ENCODE results near the gene CDKN2AIP.
"Not testable (repeated sequence)": the region's sequence is repeated elsewhere in the genome, so short reads cannot be mapped to it uniquely, and the experiment has no call there.

CDKN2AIP gene

GRCh38 chr4:183478123-183478522 is 33.7 kb downstream of the CDKN2AIP start:
- no peaks in the 10 kb centered on the region for H4K20me1 ChIP-seq (ENCODE audit: insufficient read depth, low read length, poor library complexity, severe bottlenecking)
- no peaks in the 10 kb centered on the region for H3K9me3 ChIP-seq (ENCODE audit: insufficient read depth, low read depth, low read length)
- no peaks in the 10 kb centered on the region for H3K9me2 ChIP-seq (replicated peaks; ENCODE audit: low read depth, low read length)
- no peak for TF ChIP-seq CTCF (conservative IDR thresholded peaks at IDR 0.05; ENCODE audit: low read length)
- no peak for TF ChIP-seq EZH2phosphoT487 (IDR thresholded peaks at IDR 0.05; ENCODE audit: borderline replicate concordance)
- no peaks in the 10 kb centered on the region for H3K36me3 ChIP-seq (ENCODE audit: insufficient read depth, low read length)
- H3K27me3 ChIP-seq (ENCODE audit: insufficient read depth, low read length, poor library complexity, severe bottlenecking): no peaks in the 10 kb centered on the region
- H3F3A ChIP-seq (ENCODE audit: low read depth): no peaks in the 10 kb centered on the region
- H3K4me1 ChIP-seq (ENCODE audit: insufficient read depth, low read length, poor library complexity, severe bottlenecking): no peaks in the 10 kb centered on the region
- no peak overlapping the region for H3K4me2 ChIP-seq (ENCODE audit: low read depth, low read length, poor library complexity, severe bottlenecking)
- H2AFZ ChIP-seq (ENCODE audit: low read length): no peak overlapping the region
- no peaks in the 10 kb centered on the region for H3K79me2 ChIP-seq (ENCODE audit: insufficient read depth, low read length)
- H3K9ac ChIP-seq (ENCODE audit: low read depth, low read length, poor library complexity, severe bottlenecking): no peak overlapping the region
- H3K4me3 ChIP-seq (ENCODE audit: low read length, poor library complexity, severe bottlenecking): no peak overlapping the region

DNA sequence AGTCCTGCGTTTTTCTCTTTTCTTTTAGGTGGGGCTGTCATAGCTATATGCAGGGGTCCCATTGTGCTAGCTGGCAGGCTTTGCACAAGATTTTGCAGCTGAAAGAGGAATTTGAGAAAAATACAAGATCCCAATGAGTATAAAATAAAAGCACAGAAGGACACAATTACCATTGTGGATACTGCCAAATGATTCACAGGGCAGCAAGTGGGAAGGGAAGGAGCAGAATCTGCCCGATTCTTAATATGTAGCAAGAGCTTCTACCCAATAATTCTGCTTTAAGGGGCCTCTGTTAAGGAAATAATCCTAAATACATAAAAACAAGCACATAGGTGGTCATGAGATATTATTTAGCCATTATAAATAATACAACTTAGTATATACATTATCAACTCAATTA is 34.5 kb downstream of the CDKN2AIP start:
- no peak overlapping the region for H3K4me2 ChIP-seq (ENCODE audit: low read depth, low read length, poor library complexity, severe bottlenecking)
- no peaks in the 10 kb centered on the region for H3K36me3 ChIP-seq (ENCODE audit: insufficient read depth, low read length)
- H3K9me2 ChIP-seq (replicated peaks; ENCODE audit: low read depth, low read length): no peaks in the 10 kb centered on the region
- H3K4me1 ChIP-seq (ENCODE audit: insufficient read depth, low read length, poor library complexity, severe bottlenecking): no peaks in the 10 kb centered on the region
- H3K9me3 ChIP-seq (ENCODE audit: insufficient read depth, low read depth, low read length): no peaks in the 10 kb centered on the region
- H2AFZ ChIP-seq (ENCODE audit: low read length): no peak overlapping the region
- TF ChIP-seq EZH2phosphoT487 (IDR thresholded peaks at IDR 0.05; ENCODE audit: borderline replicate concordance): no peak
- H3F3A ChIP-seq (ENCODE audit: low read depth): no peaks in the 10 kb centered on the region
- H3K27me3 ChIP-seq (ENCODE audit: insufficient read depth, low read length, poor library complexity, severe bottlenecking): no peaks in the 10 kb centered on the region
- no peaks in the 10 kb centered on the region for H3K79me2 ChIP-seq (ENCODE audit: insufficient read depth, low read length)
- H3K9ac ChIP-seq (ENCODE audit: low read depth, low read length, poor library complexity, severe bottlenecking): no peak overlapping the region
- H3K4me3 ChIP-seq (ENCODE audit: low read length, poor library complexity, severe bottlenecking): no peak overlapping the region
- no peaks in the 10 kb centered on the region for H4K20me1 ChIP-seq (ENCODE audit: insufficient read depth, low read length, poor library complexity, severe bottlenecking)

GRCh38 chr4:183482515-183483095 is 38.2 kb downstream of the CDKN2AIP start:
- not testable (repeated sequence) for H3K4me1 ChIP-seq (ENCODE audit: insufficient read depth, low read length, poor library complexity, severe bottlenecking); H3K9me3 ChIP-seq (ENCODE audit: insufficient read depth, low read depth, low read length); H3K9me2 ChIP-seq (replicated peaks; ENCODE audit: low read depth, low read length); H3F3A ChIP-seq (ENCODE audit: low read depth); H3K9ac ChIP-seq (ENCODE audit: low read depth, low read length, poor library complexity, severe bottlenecking); H2AFZ ChIP-seq (ENCODE audit: low read length); H4K20me1 ChIP-seq (ENCODE audit: insufficient read depth, low read length, poor library complexity, severe bottlenecking); H3K4me2 ChIP-seq (ENCODE audit: low read depth, low read length, poor library complexity, severe bottlenecking); H3K4me3 ChIP-seq (ENCODE audit: low read length, poor library complexity, severe bottlenecking); H3K79me2 ChIP-seq (ENCODE audit: insufficient read depth, low read length); H3K27me3 ChIP-seq (ENCODE audit: insufficient read depth, low read length, poor library complexity, severe bottlenecking); H3K36me3 ChIP-seq (ENCODE audit: insufficient read depth, low read length)

- TF ChIP-seq EZH2phosphoT487 (IDR thresholded peaks at IDR 0.05; ENCODE audit: borderline replicate concordance) (no peak), CTCF (conservative IDR thresholded peaks at IDR 0.05; ENCODE audit: low read length) (no peak)
- Histone ChIP-seq H3K27me3 (ENCODE audit: insufficient read depth, low read length, poor library complexity, severe bottlenecking) (no peaks in the 10 kb centered on the region), H3K9ac (ENCODE audit: low read depth, low read length, poor library complexity, severe bottlenecking) (no peak overlapping the region), H3K4me1 (ENCODE audit: insufficient read depth, low read length, poor library complexity, severe bottlenecking) (no peaks in the 10 kb centered on the region), H3K36me3 (ENCODE audit: insufficient read depth, low read length) (no peaks in the 10 kb centered on the region), H4K20me1 (ENCODE audit: insufficient read depth, low read length, poor library complexity, severe bottlenecking) (no peaks in the 10 kb centered on the region), H3K79me2 (ENCODE audit: insufficient read depth, low read length) (no peaks in the 10 kb centered on the region), H3K4me3 (ENCODE audit: low read length, poor library complexity, severe bottlenecking) (no peak overlapping the region), H3K4me2 (ENCODE audit: low read depth, low read length, poor library complexity, severe bottlenecking) (no peak overlapping the region), H2AFZ (ENCODE audit: low read length) (no peak overlapping the region), H3K9me3 (ENCODE audit: insufficient read depth, low read depth, low read length) (no peaks in the 10 kb centered on the region), H3F3A (ENCODE audit: low read depth) (no peaks in the 10 kb centered on the region), H3K9me2 (replicated peaks; ENCODE audit: low read depth, low read length) (no peaks in the 10 kb centered on the region)
Measured at GRCh38 chr4:183483997-183484396, 39.6 kb downstream of the CDKN2AIP start.

All from Loucy (cell line).